NCI-H1930 (cell line): ENCODE data around the gene GPBAR1.

ENCODE experiments used
- DNase-seq, 2 experiments: peaks; one replicate each; lab custom pipeline; 2025; lab: John Stamatoyannopoulos, UW

Gene GPBAR1

GRCh38 chr2:218260742-218261422 is at the start of gene GPBAR1:
Gene GPBAR1, plus strand, starts transcription at chr2:218261015. Its CDS starts 1,710 bp downstream, at chr2:218262725.
- no peak for DNase-seq

GRCh38 chr2:218214116-218214515 is 46.7 kb upstream of the GPBAR1 start:
- no peak for DNase-seq

- DNase-seq = no peak
Observed at GRCh38 chr2:218216336-218216673, 44.5 kb upstream of the GPBAR1 start.

GRCh38 chr2:218216674-218217359 is 44.0 kb upstream of the GPBAR1 start, which contains the start of gene ARPC2:
Gene ARPC2, plus strand, starts transcription at chr2:218217189. Its CDS starts 282 bp downstream, at chr2:218217471.
- DNase-seq = peak; percentile 83 to 90

- peak in 1 of 2 experiments; percentile 4 for DNase-seq
Observed at GRCh38 chr2:218217360-218218267, 43.2 kb upstream of the GPBAR1 start.

- DNase-seq = no peak
Observed at GRCh38 chr2:218218268-218219185, 42.3 kb upstream of the GPBAR1 start.

- no peak for DNase-seq
Observed at GRCh38 chr2:218219934-218220333, 40.9 kb upstream of the GPBAR1 start.

GRCh38 chr2:218221000-218221399 is 39.8 kb upstream of the GPBAR1 start:
- DNase-seq = no peak

- DNase-seq = no peak
Observed at GRCh38 chr2:218223046-218223445, 37.8 kb upstream of the GPBAR1 start.

- no peak for DNase-seq
Observed at GRCh38 chr2:218224186-218224585, 36.6 kb upstream of the GPBAR1 start.

- DNase-seq = no peak
Observed at GRCh38 chr2:218226903-218227302, 33.9 kb upstream of the GPBAR1 start.

GRCh38 chr2:218228366-218229090 is 32.3 kb upstream of the GPBAR1 start:
- no peak for DNase-seq

- no peak for DNase-seq
Observed at GRCh38 chr2:218229239-218229638, 31.6 kb upstream of the GPBAR1 start.

- DNase-seq = no peak
Observed at GRCh38 chr2:218229851-218230250, 31.0 kb upstream of the GPBAR1 start.

- no peak for DNase-seq
Observed at GRCh38 chr2:218230882-218231281, 29.9 kb upstream of the GPBAR1 start.

GRCh38 chr2:218233543-218233942 is 27.3 kb upstream of the GPBAR1 start:
- no peak for DNase-seq

- no peak for DNase-seq
Observed at GRCh38 chr2:218234521-218234920, 26.3 kb upstream of the GPBAR1 start.

- DNase-seq = no peak
Observed at GRCh38 chr2:218235017-218235416, 25.8 kb upstream of the GPBAR1 start.

- no peak for DNase-seq
Observed at GRCh38 chr2:218236829-218237228, 24.0 kb upstream of the GPBAR1 start.

GRCh38 chr2:218238887-218239286 is 21.9 kb upstream of the GPBAR1 start:
- DNase-seq = no peak

- DNase-seq = no peak
Observed at GRCh38 chr2:218244204-218244603, 16.6 kb upstream of the GPBAR1 start.
